ENCODE data around the gene GNA12.

- TF ChIP-seq CTCF (optimal IDR thresholded peaks at IDR 0.05 in 1 of 3, IDR thresholded peaks at IDR 0.05 in 1 of 3, conservative IDR thresholded peaks at IDR 0.05 in 1 of 3; ENCODE audit: extremely low read depth in 1 of 3, insufficient read depth in 2 of 3, low read length in 3 of 3) (no peak), EZH2 (IDR thresholded peaks at IDR 0.05; ENCODE audit: low read length) (no peak)
These were observed 36.9 kb upstream of the GNA12 start for GRCh38 chr7:2880874-2881533.

Data from keratinocyte (primary cell).